Hepatocyte (in vitro differentiated cells): ENCODE data around the gene KCNJ16.

Experiments used
- CTCF ChIP-seq: fragments of 200-600 bp; sonication (generic); IDR thresholded peaks from 2 replicates; pipeline ENCODE4 v1.5.1; 2016; ENCODE audit warnings: antibody characterized with exemption, mild to moderate bottlenecking; ENCODE audit not compliant: poor library complexity
- EZH2phosphoT487 ChIP-seq: fragments of 200-600 bp; sonication (generic); IDR thresholded peaks from one replicate; pipeline ENCODE4 v1.6.1; 2018; ENCODE audit warnings: antibody characterized with exemption, mild to moderate bottlenecking, low read depth, moderate library complexity; ENCODE audit not compliant: unreplicated experiment, severe bottlenecking

DNA sequence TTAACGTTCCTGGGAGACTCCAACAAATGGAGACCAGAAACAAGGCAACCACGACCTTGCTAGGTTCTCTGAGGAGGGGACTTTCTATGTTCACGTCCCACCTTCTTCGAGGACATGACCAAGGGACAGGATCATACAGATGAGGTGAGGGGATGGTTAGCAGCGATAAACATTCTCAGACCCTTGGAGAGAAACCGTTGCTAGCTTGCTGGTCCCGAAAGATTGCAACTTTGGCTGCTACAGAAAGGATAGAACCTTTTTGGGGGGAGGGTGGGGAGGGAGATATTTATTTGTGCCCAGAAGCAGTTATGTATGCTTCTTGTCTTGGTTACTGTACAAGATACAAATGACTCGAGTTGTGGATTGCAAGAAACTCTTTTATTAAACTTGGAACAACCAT is 59.0 kb downstream of the KCNJ16 start:
- no peak for TF ChIP-seq CTCF
- no peak for TF ChIP-seq EZH2phosphoT487
